BJ (cell line): ENCODE data around the gene CDC42EP3. TPM values are rescaled to one million over a fixed set of nuclear protein-coding genes. Genes with fewer than 3 reads are reported as not detected.

Experiments used
- CTCF ChIA-PET: fragments of 350-600 bp; formaldehyde crosslinking; extraction: SDS; loops from one replicate; lab custom pipeline; 2021; ENCODE audit warnings: antibody characterized with exemption, inconsistent platforms; lab: Yijun Ruan, JAX
- POLR2A ChIA-PET: fragments of 300-600 bp; sonication (Branson Sonifier 250); formaldehyde crosslinking; extraction: SDS; loops from one replicate; lab custom pipeline; 2021; ENCODE audit warnings: antibody characterized with exemption; lab: Charles Lee
- DNase-seq: peaks from one replicate; pipeline ENCODE4 v3.0.0-alpha.2; 2011; ENCODE audit warnings: low read depth
- H3K27me3 ChIP-seq: 2 replicates; pipeline ENCODE4 v1.6.0; 2011; ENCODE audit warnings: low read length; ENCODE audit not compliant: control insufficient read depth, insufficient read depth
- H3K36me3 ChIP-seq: 2 replicates; pipeline ENCODE4 v1.5.1; 2011; ENCODE audit warnings: low read length; ENCODE audit not compliant: control insufficient read depth, insufficient read depth
- H3K4me3 ChIP-seq: 2 replicates; pipeline ENCODE4 v1.5.1; 2011; ENCODE audit warnings: low read depth, mild to moderate bottlenecking, control low read depth, low read length
- CTCF ChIP-seq: IDR thresholded peaks from 2 replicates; pipeline ENCODE4 v1.5.1; 2011; ENCODE audit warnings: low read depth, mild to moderate bottlenecking, control low read depth, inconsistent platforms, low read length, moderate library complexity; ENCODE audit not compliant: insufficient read depth
- polyA plus RNA-seq: library from polyadenylated mRNA; depleted of rRNA; stranded (reverse); fragments of >200 nt; gene quantifications from 2 replicates; pipeline ENCODE4 v1.2.3, GENCODE V29; 2011

The CDC42EP3 gene
- polyA plus RNA-seq, 1 experiment, result 191 TPM

- no peak for DNase-seq
- CTCF ChIA-PET, result no interaction called here
- no peak overlapping the region for H3K4me3 ChIP-seq
- TF ChIP-seq CTCF, result no peak
- POLR2A ChIA-PET, result interaction anchor here (0.6 kb wide), 1 partner anchor 28 kb away, joined by 4 read pairs; no protein-coding TSS in a partner anchor
- H3K36me3 ChIP-seq, result no peaks in the 10 kb centered on the region
- H3K27me3 ChIP-seq, result no peaks in the 10 kb centered on the region
Measured at GRCh38 chr2:37683921-37684780, 12.7 kb upstream of the CDC42EP3 start.

- DNase-seq, result no peak
- POLR2A ChIA-PET, result no interaction called here
- CTCF ChIA-PET, result no interaction called here
- no peak for TF ChIP-seq CTCF
- Histone ChIP-seq H3K36me3 (no peaks in the 10 kb centered on the region), H3K4me3 (no peak overlapping the region), H3K27me3 (no peaks in the 10 kb centered on the region)
Measured at GRCh38 chr2:37683241-37683640, 11.8 kb upstream of the CDC42EP3 start.

- TF ChIP-seq CTCF, result no peak
- no peak overlapping the region for H3K4me3 ChIP-seq
- DNase-seq, result no peak
- H3K36me3 ChIP-seq, result no peaks in the 10 kb centered on the region
- H3K27me3 ChIP-seq, result no peaks in the 10 kb centered on the region
- ChIA-PET CTCF (interaction anchor here (1.2 kb wide), 1 partner anchor 13 kb away, joined by 3 read pairs; no protein-coding TSS in a partner anchor), POLR2A (no interaction called here)
Measured at GRCh38 chr2:37682473-37682872, 11.0 kb upstream of the CDC42EP3 start.

- Histone ChIP-seq H3K4me3 (no peak overlapping the region), H3K27me3 (no peaks in the 10 kb centered on the region), H3K36me3 (no peaks in the 10 kb centered on the region)
- ChIA-PET CTCF (interaction anchor here (1.2 kb wide), 1 partner anchor 13 kb away, joined by 3 read pairs; no protein-coding TSS in a partner anchor), POLR2A (no interaction called here)
- no peak for DNase-seq
- TF ChIP-seq CTCF, result no peak
Measured at GRCh38 chr2:37681587-37681986, 10.1 kb upstream of the CDC42EP3 start.

GRCh38 chr2:37679072-37679695, 7.7 kb upstream of the CDC42EP3 start:
- DNase-seq, result no peak
- H3K4me3 ChIP-seq, result no peak overlapping the region
- no peak for TF ChIP-seq CTCF
- ChIA-PET POLR2A (no interaction called here), CTCF (no interaction called here)
- H3K27me3 ChIP-seq, result no peaks in the 10 kb centered on the region
- H3K36me3 ChIP-seq, result no peaks in the 10 kb centered on the region
